Mucosa of rectum (tissue), 2 donors: ENCODE measurements around the gene IMPG1.

Experiments used
- H3K27ac ChIP-seq, 2 donors: one replicate each; pipeline ENCODE4 v1.7.0; 2013; ENCODE audit warnings: inconsistent platforms in 2 of 2, low read depth in 2 of 2, low read length in 2 of 2
- H3K27me3 ChIP-seq, 2 donors: one replicate each; pipeline ENCODE4 v1.7.0; 2013; ENCODE audit warnings: low read length in 2 of 2; ENCODE audit not compliant: control insufficient read depth in 2 of 2, insufficient read depth in 2 of 2
- H3K36me3 ChIP-seq, 2 donors: one replicate each; pipeline ENCODE4 v1.7.0; 2013; ENCODE audit warnings: low read length in 2 of 2; ENCODE audit not compliant: control insufficient read depth in 2 of 2, insufficient read depth in 2 of 2
- H3K4me1 ChIP-seq, 2 donors: one replicate each; pipeline ENCODE4 v1.7.0; 2013; ENCODE audit warnings: low read length in 2 of 2, mild to moderate bottlenecking in 1 of 2; ENCODE audit not compliant: control insufficient read depth in 2 of 2, insufficient read depth in 2 of 2
- H3K4me3 ChIP-seq, 2 donors: one replicate each; pipeline ENCODE4 v1.7.0; 2013; ENCODE audit warnings: low read length in 2 of 2
- H3K9ac ChIP-seq, 2 donors: one replicate each; pipeline ENCODE4 v1.7.0; 2013; ENCODE audit warnings: low read length in 2 of 2, low read depth in 1 of 2, mild to moderate bottlenecking in 1 of 2
- H3K9me3 ChIP-seq, 2 donors: one replicate each; pipeline ENCODE4 v1.7.0; 2013; ENCODE audit warnings: low read length in 2 of 2; ENCODE audit not compliant: control insufficient read depth in 2 of 2
- donor health status: healthy.
- donor health status: Normal muscosa, but diverticular disease.

IMPG1 gene

DNA sequence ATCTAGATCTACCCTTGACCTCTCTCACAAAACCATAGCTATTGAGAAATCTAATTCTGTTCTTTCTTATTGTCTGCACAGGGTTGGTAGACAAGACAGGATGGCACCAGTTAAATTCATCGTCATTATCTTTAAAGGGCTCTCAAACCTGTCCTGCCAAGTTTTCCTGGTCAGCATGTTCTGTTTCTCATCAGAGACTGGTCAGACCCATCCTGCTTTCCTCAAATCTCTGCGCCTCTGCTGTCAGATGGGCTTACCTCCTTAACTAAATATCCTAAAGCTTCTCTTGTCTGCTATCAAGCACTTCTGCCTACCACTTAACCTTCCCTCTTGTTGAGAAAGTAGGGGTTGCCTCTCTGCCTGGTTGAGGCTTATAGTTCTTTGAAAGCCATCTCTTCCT lies 198.2 kb downstream of the IMPG1 start:
- no peak overlapping the region for H3K9ac ChIP-seq
- no peak overlapping the region for H3K4me3 ChIP-seq
- H3K36me3 ChIP-seq: peaks cover 12 to 20% of the 10 kb centered on the region in 2 donors
- no peaks in the 10 kb centered on the region for H3K27me3 ChIP-seq
- H3K27ac ChIP-seq: no peak overlapping the region
- H3K4me1 ChIP-seq: no peaks in the 10 kb centered on the region
- H3K9me3 ChIP-seq: no peaks in the 10 kb centered on the region
